K562 (cell line): ENCODE results near the gene DMD. TPM values are rescaled to one million over a fixed set of nuclear protein-coding genes. Genes with fewer than 3 reads are reported as not detected.

Experiments used
- ADNP ChIP-seq: fragments of 200-800 bp; sonication (Bioruptor generic); IDR thresholded peaks from 2 replicates; pipeline ENCODE4 v1.6.1; 2016; ENCODE audit warnings: missing genetic modification characterization, missing compliant biosample characterization
- KLF16 ChIP-seq: IDR thresholded peaks from 2 replicates; pipeline ENCODE4 v1.6.1; 2016; ENCODE audit warnings: antibody characterized with exemption
- L3MBTL2 ChIP-seq: fragments of 450-650 bp; IDR thresholded peaks from 2 replicates; pipeline ENCODE4 v1.6.1; 2016; ENCODE audit warnings: mild to moderate bottlenecking, moderate library complexity
- PHF20 ChIP-seq: fragments of 450-650 bp; IDR thresholded peaks from 2 replicates; pipeline ENCODE4 v1.6.1; 2018; ENCODE audit not compliant: partially characterized antibody
- PRPF4 ChIP-seq: fragments of 200-400 bp; formaldehyde crosslinking; IDR thresholded peaks from one replicate; pipeline ENCODE4 v1.6.1; 2017; ENCODE audit warnings: low read length, low read depth, mild to moderate bottlenecking; ENCODE audit not compliant: insufficient read depth, poor library complexity, severe bottlenecking
- ZNF75A ChIP-seq: fragments of 450-650 bp; formaldehyde crosslinking; IDR thresholded peaks from 2 replicates; pipeline ENCODE4 v1.4.0; 2020; ENCODE audit warnings: mild to moderate bottlenecking
- polyA plus RNA-seq, 8 experiments: library from polyadenylated mRNA; depleted of rRNA in 4 of 8; stranded (reverse) in 5 of 8; unstranded in 3 of 8; fragments of >200 nt; fragmentation: Nextera tagmentation in 2 of 8; fragmentation: Illumina TruSeq in 1 of 8; extraction: Ambion mirVana in 2 of 8; extraction: Trizol in 1 of 8; gene quantifications; 2 replicates each; pipeline versions ENCODE4 v1.2.1 to v1.2.3, GENCODE V29; 2011 to 2014; ENCODE audit warnings: inconsistent platforms in 1 of 8, missing spikeins in 1 of 8
- total RNA-seq, 7 experiments: library from RNA; depleted of rRNA in 6 of 7; stranded (reverse); fragments of >200 nt in 6 of 7; fragmentation: Illumina TruSeq in 2 of 7; extraction: Trizol in 2 of 7; gene quantifications; 2 replicates each; pipeline versions ENCODE4 v1.2.1 to v1.2.3, GENCODE V29; 2011 to 2021; ENCODE audit warnings: low replicate concordance in 1 of 7
- TF ChIP-seq, protein P1 (sequence below): sonication (generic); formaldehyde crosslinking; IDR thresholded peaks from 2 replicates; pipeline ENCODE4 v1.8.1; 2023; ENCODE audit warnings: mild to moderate bottlenecking, missing genetic modification reagents
- TF ChIP-seq, protein P2 (sequence below): fragments of 250-450 bp; sonication (Bioruptor Pico); IDR thresholded peaks from 2 replicates; pipeline ENCODE4 v1.8.0; 2022; ENCODE audit warnings: inconsistent platforms

The DMD gene
- total and polyA plus RNA-seq, 9 of the 15 experiments (the other 6 are each of a cell fraction or from before 2014, with no cell fraction given) = 3.8 to 20.4 (median 11.4) TPM

DNA sequence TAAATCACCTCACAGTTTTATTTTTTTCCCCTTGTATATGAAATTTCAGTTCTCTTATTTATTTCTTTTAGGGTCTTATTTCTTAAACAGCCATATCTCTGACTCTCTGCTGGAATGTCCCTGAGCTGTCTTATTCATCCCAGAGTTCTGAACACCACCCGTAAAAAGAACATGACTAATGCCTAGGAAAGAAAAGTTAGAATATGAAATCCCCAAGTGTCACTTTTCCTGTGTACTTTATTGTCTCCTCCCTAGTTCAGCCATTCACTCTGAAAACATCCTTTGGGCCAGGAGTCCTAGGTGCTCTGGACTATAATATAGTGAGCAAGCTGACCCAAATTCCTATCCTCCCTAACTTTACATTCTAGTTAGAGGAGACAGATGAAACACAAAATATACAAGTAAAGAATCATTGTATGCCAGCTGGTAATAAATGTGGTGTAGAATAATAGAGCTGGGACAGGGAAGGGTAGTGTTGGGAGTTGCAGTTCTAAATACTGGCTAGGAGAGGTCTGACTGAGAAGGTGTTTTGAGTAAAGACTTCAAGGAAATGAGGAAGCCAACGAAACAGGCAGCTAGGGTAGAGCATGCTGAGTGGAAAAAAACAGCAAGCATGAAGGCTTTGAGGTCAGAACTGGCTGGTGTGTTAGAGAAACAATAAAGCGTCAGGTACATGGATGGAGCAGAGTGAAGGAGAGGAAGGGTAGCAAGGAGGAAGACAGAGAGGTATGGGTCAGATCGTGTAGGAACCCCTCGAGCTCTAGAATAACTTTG is 2098.9 kb downstream of the DMD start (continued):
- TF ChIP-seq, protein P1, sequence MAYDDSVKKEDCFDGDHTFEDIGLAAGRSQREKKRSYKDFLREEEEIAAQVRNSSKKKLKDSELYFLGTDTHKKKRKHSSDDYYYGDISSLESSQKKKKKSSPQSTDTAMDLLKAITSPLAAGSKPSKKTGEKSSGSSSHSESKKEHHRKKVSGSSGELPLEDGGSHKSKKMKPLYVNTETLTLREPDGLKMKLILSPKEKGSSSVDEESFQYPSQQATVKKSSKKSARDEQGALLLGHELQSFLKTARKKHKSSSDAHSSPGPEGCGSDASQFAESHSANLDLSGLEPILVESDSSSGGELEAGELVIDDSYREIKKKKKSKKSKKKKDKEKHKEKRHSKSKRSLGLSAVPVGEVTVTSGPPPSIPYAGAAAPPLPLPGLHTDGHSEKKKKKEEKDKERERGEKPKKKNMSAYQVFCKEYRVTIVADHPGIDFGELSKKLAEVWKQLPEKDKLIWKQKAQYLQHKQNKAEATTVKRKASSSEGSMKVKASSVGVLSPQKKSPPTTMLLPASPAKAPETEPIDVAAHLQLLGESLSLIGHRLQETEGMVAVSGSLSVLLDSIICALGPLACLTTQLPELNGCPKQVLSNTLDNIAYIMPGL (CRISPR knock-in tag) = no peak
- TF ChIP-seq ZNF75A (CRISPR knock-in tag) (no peak), PRPF4 (no peak), ADNP (no peak), KLF16 (no peak), PHF20 (no peak), L3MBTL2 (no peak)
- TF ChIP-seq, protein P2, sequence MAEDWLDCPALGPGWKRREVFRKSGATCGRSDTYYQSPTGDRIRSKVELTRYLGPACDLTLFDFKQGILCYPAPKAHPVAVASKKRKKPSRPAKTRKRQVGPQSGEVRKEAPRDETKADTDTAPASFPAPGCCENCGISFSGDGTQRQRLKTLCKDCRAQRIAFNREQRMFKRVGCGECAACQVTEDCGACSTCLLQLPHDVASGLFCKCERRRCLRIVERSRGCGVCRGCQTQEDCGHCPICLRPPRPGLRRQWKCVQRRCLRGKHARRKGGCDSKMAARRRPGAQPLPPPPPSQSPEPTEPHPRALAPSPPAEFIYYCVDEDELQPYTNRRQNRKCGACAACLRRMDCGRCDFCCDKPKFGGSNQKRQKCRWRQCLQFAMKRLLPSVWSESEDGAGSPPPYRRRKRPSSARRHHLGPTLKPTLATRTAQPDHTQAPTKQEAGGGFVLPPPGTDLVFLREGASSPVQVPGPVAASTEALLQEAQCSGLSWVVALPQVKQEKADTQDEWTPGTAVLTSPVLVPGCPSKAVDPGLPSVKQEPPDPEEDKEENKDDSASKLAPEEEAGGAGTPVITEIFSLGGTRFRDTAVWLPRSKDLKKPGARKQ = no peak
